Astrocyte (in vitro differentiated cells and primary cell): ENCODE data around the gene NOTCH4. TPM values are rescaled to one million over a fixed set of nuclear protein-coding genes. Genes with fewer than 3 reads are reported as not detected.

Experiments used
- DNase-seq: peaks from one replicate; pipeline ENCODE4 v3.0.0-alpha.2; 2010; ENCODE audit warnings: low read depth
- FAIRE-seq: peaks from 2 replicates; lab custom pipeline; 2011; peaks lifted over from hg19 to GRCh38; lab: Jason Lieb, UNC
- H2AFZ ChIP-seq: 2 replicates; pipeline ENCODE4 v1.6.0; 2012; ENCODE audit warnings: low read depth, low read length, inconsistent platforms
- H3K27ac ChIP-seq: 2 replicates; pipeline ENCODE4 v1.5.1; 2011; ENCODE audit warnings: low read depth, low read length, inconsistent platforms
- H3K27me3 ChIP-seq: 2 replicates; pipeline ENCODE4 v1.6.0; 2011; ENCODE audit warnings: low read length, inconsistent platforms; ENCODE audit not compliant: insufficient read depth
- H3K36me3 ChIP-seq: 2 replicates; pipeline ENCODE4 v1.5.1; 2011; ENCODE audit warnings: low read length, inconsistent platforms; ENCODE audit not compliant: insufficient read depth
- H3K4me1 ChIP-seq: 2 replicates; pipeline ENCODE4 v1.5.1; 2011; ENCODE audit warnings: low read length, inconsistent platforms; ENCODE audit not compliant: insufficient read depth
- H3K4me2 ChIP-seq: 2 replicates; pipeline ENCODE4 v1.6.0; 2012; ENCODE audit warnings: low read length, inconsistent platforms
- H3K4me3 ChIP-seq: 2 replicates; pipeline ENCODE4 v1.5.1; 2011; ENCODE audit warnings: low read depth, mild to moderate bottlenecking, low read length, inconsistent platforms; ENCODE audit not compliant: insufficient read depth
- H3K79me2 ChIP-seq: 2 replicates; pipeline ENCODE4 v1.6.0; 2012; ENCODE audit warnings: mild to moderate bottlenecking, low read length, inconsistent platforms; ENCODE audit not compliant: insufficient read depth
- H3K9ac ChIP-seq: 2 replicates; pipeline ENCODE4 v1.6.0; 2012; ENCODE audit warnings: mild to moderate bottlenecking, low read length, inconsistent platforms
- H3K9me3 ChIP-seq: 2 replicates; pipeline ENCODE4 v1.5.1; 2012; ENCODE audit warnings: low read depth, mild to moderate bottlenecking, low read length, inconsistent platforms; ENCODE audit not compliant: insufficient read depth
- H4K20me1 ChIP-seq: 2 replicates; pipeline ENCODE4 v1.6.0; 2012; ENCODE audit warnings: low read length, inconsistent platforms; ENCODE audit not compliant: insufficient read depth
- H3K27ac Mint-ChIP-seq: one replicate; pipeline ENCODE4 v1.8.0; 2021; ENCODE audit warnings: mild to moderate bottlenecking, mixed read lengths; ENCODE audit not compliant: unreplicated experiment
- H3K27me3 Mint-ChIP-seq: one replicate; pipeline ENCODE4 v1.8.0; 2021; ENCODE audit warnings: low read depth, mixed read lengths; ENCODE audit not compliant: unreplicated experiment
- H3K36me3 Mint-ChIP-seq: one replicate; pipeline ENCODE4 v1.8.0; 2021; ENCODE audit warnings: low read depth, mixed read lengths; ENCODE audit not compliant: unreplicated experiment
- H3K4me1 Mint-ChIP-seq: one replicate; pipeline ENCODE4 v1.8.0; 2021; ENCODE audit warnings: low read depth, mixed read lengths; ENCODE audit not compliant: unreplicated experiment
- H3K4me3 Mint-ChIP-seq: one replicate; pipeline ENCODE4 v1.8.0; 2021; ENCODE audit warnings: mild to moderate bottlenecking, moderate library complexity, mixed read lengths; ENCODE audit not compliant: unreplicated experiment
- H3K9me3 Mint-ChIP-seq: one replicate; pipeline ENCODE4 v1.8.0; 2021; ENCODE audit warnings: mild to moderate bottlenecking, mixed read lengths; ENCODE audit not compliant: unreplicated experiment
- EZH2 ChIP-seq: IDR thresholded peaks from 2 replicates; pipeline ENCODE4 v1.6.1; 2012; ENCODE audit warnings: mild to moderate bottlenecking, low read length, inconsistent platforms; ENCODE audit not compliant: insufficient read depth
- total RNA-seq: library from RNA; stranded (reverse); gene quantifications from 2 replicates; pipeline ENCODE4 v1.2.1, GENCODE V29; 2021
- TF ChIP-seq, protein P1 (sequence below): IDR thresholded peaks from 2 replicates; pipeline ENCODE4 v1.5.1; 2011; ENCODE audit warnings: low read depth, mild to moderate bottlenecking, inconsistent platforms, low read length, moderate library complexity; ENCODE audit not compliant: insufficient read depth

The NOTCH4 gene
- total RNA-seq, 1 donor from 2014 or later: 0.57 TPM

DNA sequence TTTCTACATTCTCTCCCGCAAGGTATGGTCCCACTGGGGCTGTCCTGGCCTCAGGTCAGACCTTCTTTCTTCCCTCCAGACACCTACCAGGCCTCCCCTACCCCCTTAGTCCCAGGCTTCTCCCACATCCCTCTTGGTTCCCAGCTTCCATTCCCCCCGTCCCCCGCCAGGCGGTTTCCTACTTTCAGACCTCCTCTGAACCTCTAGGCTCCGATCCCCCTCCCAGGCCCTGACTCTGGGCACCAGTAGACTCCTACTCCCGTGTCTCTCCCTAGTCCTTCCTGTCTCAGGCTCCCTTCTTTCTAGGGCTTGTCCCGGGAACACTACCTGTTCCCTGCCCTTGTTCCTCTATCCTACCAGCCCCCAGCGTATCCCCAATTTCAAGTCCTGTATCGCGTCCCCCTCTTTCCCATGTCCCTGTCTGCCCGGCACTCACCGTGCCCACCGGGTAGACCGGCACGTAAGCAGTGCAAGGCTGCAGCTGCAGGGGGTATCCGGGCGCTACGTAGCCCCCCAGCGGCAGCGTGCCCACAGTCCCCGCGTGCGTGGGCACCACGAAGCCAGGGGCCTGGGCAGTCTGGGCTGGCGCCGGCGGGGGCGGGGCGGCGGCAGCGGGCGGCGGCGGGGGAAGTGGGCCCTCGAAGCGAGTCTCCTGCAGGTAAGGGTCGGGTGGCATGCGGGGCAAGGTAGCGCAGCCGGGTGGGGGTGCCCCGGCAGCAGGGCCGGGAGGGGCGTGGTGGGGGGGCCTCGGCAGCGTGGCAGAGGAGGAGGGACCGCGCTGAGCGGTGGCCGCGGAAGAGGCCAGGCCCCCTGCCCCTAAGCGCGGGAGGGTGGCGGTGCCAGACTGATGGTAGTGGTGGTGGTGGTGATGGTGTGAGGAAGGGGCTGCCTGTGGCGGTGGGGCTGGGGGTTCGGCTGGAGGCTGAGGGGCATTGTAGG, 73.7 kb downstream of the NOTCH4 start:
- H3K4me1 ChIP-seq: peaks cover 21% of the 10 kb centered on the region
- H3K4me1 Mint-ChIP-seq: peaks cover 27% of the 10 kb centered on the region
- H3K4me3 Mint-ChIP-seq: peak overlapping the region; percentile 45
- DNase-seq: no peak
- no peaks in the 10 kb centered on the region for H3K36me3 ChIP-seq
- H4K20me1 ChIP-seq: peaks cover 3% of the 10 kb centered on the region
- peaks cover 33% of the 10 kb centered on the region for H3K27me3 Mint-ChIP-seq
- H3K9ac ChIP-seq: no peak overlapping the region
- H3K27ac Mint-ChIP-seq: no peak overlapping the region
- no peak for TF ChIP-seq EZH2
- no peak overlapping the region for H2AFZ ChIP-seq
- H3K27ac ChIP-seq: no peak overlapping the region
- H3K9me3 Mint-ChIP-seq: peaks cover 9% of the 10 kb centered on the region
- no peak for FAIRE-seq
- H3K9me3 ChIP-seq: no peaks in the 10 kb centered on the region
- no peak overlapping the region for H3K4me2 ChIP-seq
- H3K79me2 ChIP-seq: peaks cover 11% of the 10 kb centered on the region
- peaks cover 8% of the 10 kb centered on the region for H3K36me3 Mint-ChIP-seq
- peaks cover 37% of the 10 kb centered on the region for H3K27me3 ChIP-seq
- no peak overlapping the region for H3K4me3 ChIP-seq

DNA sequence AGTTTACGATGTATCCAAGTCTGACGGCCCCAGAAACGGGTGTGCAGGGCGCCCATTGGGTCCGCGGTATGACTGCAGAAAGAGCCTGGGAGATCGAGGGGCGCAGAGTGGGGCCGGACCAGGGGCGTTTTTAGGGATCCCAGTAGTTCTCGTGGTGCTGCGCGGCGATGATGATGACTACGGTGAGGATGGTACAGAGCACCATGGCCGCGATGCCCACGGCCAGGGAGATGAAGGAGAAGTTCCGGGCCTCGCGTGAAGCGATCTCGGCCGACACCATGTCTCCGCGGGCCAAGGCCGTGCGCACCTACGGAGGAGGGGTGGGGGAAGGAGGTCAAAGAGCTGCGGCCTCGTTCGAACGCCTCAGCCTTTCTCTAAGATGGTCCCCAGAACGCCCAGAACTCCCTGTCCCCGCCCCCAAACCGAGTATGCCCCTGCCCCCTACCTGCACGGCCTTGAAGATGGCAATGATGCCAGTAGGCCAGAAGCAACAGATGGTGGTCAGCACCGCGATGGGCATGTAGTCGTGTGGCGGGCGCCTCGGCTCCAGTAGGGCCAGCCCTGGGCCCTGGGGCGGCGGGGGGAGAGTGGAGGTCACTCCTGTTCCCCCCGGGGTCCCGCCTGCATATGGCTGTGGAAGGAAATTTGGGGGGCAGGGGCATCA, 74.6 kb downstream of the NOTCH4 start:
- Mint-ChIP-seq H3K36me3 (peaks cover 6% of the 10 kb centered on the region), H3K4me3 (no peak overlapping the region), H3K4me1 (peaks cover 22% of the 10 kb centered on the region), H3K27ac (no peak overlapping the region), H3K9me3 (peaks cover 9% of the 10 kb centered on the region), H3K27me3 (peaks cover 33% of the 10 kb centered on the region)
- Histone ChIP-seq H3K9ac (no peak overlapping the region), H3K9me3 (no peaks in the 10 kb centered on the region), H3K27ac (no peak overlapping the region), H3K4me2 (peak overlapping the region; percentile 66), H2AFZ (peak overlapping the region; percentile 61), H3K36me3 (no peaks in the 10 kb centered on the region), H4K20me1 (no peaks in the 10 kb centered on the region), H3K79me2 (peaks cover under 1% of the 10 kb centered on the region), H3K27me3 (peaks cover 37% of the 10 kb centered on the region), H3K4me1 (peaks cover 16% of the 10 kb centered on the region), H3K4me3 (peak overlapping the region; percentile 35)
- peak; percentile 1 for TF ChIP-seq EZH2
- TF ChIP-seq, protein P1, sequence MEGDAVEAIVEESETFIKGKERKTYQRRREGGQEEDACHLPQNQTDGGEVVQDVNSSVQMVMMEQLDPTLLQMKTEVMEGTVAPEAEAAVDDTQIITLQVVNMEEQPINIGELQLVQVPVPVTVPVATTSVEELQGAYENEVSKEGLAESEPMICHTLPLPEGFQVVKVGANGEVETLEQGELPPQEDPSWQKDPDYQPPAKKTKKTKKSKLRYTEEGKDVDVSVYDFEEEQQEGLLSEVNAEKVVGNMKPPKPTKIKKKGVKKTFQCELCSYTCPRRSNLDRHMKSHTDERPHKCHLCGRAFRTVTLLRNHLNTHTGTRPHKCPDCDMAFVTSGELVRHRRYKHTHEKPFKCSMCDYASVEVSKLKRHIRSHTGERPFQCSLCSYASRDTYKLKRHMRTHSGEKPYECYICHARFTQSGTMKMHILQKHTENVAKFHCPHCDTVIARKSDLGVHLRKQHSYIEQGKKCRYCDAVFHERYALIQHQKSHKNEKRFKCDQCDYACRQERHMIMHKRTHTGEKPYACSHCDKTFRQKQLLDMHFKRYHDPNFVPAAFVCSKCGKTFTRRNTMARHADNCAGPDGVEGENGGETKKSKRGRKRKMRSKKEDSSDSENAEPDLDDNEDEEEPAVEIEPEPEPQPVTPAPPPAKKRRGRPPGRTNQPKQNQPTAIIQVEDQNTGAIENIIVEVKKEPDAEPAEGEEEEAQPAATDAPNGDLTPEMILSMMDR: no peak
- no peak for DNase-seq
- no peak for FAIRE-seq

DNA sequence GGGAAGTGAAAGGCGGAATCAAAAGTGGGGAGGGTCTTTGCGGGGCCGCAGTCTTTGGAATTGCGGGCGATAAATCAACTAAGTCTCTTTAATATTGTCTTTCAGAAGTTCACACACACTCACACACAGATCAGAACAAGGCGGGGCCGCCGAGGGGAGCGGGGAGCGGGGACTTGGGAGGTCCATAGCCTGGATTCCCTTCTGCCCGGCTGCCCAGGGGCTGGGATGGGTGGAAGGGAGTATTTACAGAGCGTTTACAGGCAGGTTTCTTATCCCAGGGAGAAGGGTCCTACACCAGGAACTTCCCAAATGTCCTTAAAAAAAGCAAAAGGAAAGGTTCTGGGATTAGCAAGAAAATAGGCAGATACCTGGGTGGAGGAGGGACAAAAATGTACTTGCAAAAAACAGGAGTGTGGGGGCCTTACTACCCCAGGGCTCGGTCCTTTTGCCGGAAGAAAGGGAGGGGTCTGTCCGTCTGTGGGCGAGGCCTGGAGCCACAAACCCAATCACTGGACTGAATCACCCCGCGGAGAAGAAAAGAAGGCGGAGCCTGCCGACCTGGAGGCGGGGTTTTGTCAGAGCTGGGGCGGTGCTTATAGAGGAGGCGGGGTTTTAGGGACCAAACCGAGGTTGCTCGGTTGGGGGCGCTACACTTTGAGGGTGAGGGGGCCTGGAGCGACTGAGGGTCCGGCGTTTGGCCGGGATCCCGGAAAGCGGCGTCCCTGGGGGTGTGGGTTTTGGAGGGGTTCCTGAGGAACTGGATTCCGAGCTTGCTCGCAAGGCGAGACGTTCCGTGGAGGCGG, 75.4 kb downstream of the NOTCH4 start:
- H3K4me1 Mint-ChIP-seq: peaks cover 22% of the 10 kb centered on the region
- FAIRE-seq (no peak), DNase-seq (peak; percentile 6)
- H3K36me3 Mint-ChIP-seq: peaks cover 6% of the 10 kb centered on the region
- H3K4me3 Mint-ChIP-seq: peak overlapping the region; percentile 71
- no peaks in the 10 kb centered on the region for H3K79me2 ChIP-seq
- H3K27ac Mint-ChIP-seq: no peak overlapping the region
- peak overlapping the region; percentile 61 for H2AFZ ChIP-seq
- no peak overlapping the region for H3K27ac ChIP-seq
- H3K9me3 Mint-ChIP-seq: peaks cover 9% of the 10 kb centered on the region
- H3K4me3 ChIP-seq: peak overlapping the region; percentile 35
- peaks cover 16% of the 10 kb centered on the region for H3K4me1 ChIP-seq
- H4K20me1 ChIP-seq: no peaks in the 10 kb centered on the region
- peak overlapping the region; percentile 66 for H3K4me2 ChIP-seq
- H3K9me3 ChIP-seq: no peaks in the 10 kb centered on the region
- TF ChIP-seq, protein P1: no peak
- peak; percentile 27 for TF ChIP-seq EZH2
- peaks cover 33% of the 10 kb centered on the region for H3K27me3 Mint-ChIP-seq
- H3K36me3 ChIP-seq: no peaks in the 10 kb centered on the region
- no peak overlapping the region for H3K9ac ChIP-seq
- H3K27me3 ChIP-seq: peaks cover 37% of the 10 kb centered on the region
